ENCODE data around the gene RAD51B.

RAD51B gene

DNA sequence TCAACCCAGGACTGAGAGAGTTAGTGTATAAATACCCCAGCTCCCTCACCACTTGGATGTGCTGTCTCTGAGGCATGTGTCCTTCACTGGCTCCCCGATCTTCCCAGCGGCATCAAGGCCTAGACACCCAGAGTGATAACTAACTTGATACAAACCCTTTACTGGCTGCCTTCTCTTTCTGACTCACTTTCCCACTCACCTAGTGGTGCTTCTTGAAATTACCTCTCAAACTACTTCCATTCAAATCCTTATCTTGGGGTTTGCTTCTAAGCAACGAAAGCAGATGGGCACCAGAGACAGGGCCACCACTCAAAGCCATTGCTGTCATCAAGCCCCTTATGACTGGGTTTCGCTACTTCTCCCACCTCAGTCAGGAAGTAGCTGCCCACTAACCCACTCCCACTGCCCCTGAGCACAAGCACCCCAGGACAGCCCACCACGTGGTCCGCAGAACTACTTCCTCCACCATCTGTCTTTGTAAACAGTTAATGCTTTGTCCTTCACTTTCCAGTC lies 956.1 kb downstream of the RAD51B start:
- peaks cover 10% of the 10 kb centered on the region for H3K9me3 Mint-ChIP-seq
- H3K4me1 Mint-ChIP-seq (ENCODE audit: low read depth): peaks cover 75% of the 10 kb centered on the region
- H3K36me3 Mint-ChIP-seq (ENCODE audit: low read depth): peaks cover 4% of the 10 kb centered on the region
- no peak overlapping the region for H3K27ac Mint-ChIP-seq
- no peaks in the 10 kb centered on the region for H3K27me3 Mint-ChIP-seq
- no peak overlapping the region for H3K4me3 Mint-ChIP-seq

DNA sequence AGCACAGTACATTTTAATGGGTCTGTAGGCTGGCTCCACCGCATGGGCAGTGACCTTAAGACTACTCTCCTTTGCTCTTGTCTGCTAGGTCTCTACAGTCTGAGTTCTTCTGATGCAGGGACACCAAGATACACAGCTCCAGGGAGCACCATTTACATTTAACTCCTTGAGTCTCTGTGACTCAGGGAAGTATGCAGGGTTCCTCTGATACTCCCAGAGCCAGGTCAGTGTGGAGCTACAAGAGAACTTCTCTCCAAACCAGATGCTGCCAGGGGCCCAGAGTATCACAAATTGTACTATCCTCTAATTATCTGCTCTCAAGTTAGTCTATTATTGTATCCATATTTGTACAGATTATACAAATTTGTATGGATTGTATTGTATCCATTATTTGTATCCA lies 958.1 kb downstream of the RAD51B start:
- peaks cover 79% of the 10 kb centered on the region for H3K4me1 Mint-ChIP-seq (ENCODE audit: low read depth)
- no peaks in the 10 kb centered on the region for H3K27me3 Mint-ChIP-seq
- H3K36me3 Mint-ChIP-seq (ENCODE audit: low read depth): peaks cover 4% of the 10 kb centered on the region
- no peak overlapping the region for H3K4me3 Mint-ChIP-seq
- no peak overlapping the region for H3K27ac Mint-ChIP-seq
- peaks cover 10% of the 10 kb centered on the region for H3K9me3 Mint-ChIP-seq

Data from stimulated activated naive CD8-positive, alpha-beta T cell treated with anti-CD3 and anti-CD28 coated beads, Interleukin-15, Interleukin-2, amounts not matched to agents 100 ng/mL and 50 ng/mL, for 24 hours (primary cell).